WERI-Rb-1 (cell line): Measurements from ENCODE around the gene NPTX1.
A peak's percentile ranks its signal among the peaks of the same experiment; 100 is the strongest.

Experiments
- DNase-seq: peaks from one replicate; pipeline ENCODE4 v3.0.0-alpha.2; 2020
- H3K27ac ChIP-seq: fragments of 250-450 bp; sonication (Bioruptor Pico); 2 replicates; pipeline ENCODE4 v1.5.1; 2020; ENCODE audit warnings: mild to moderate bottlenecking, moderate library complexity
- H3K27me3 ChIP-seq: fragments of 250-450 bp; sonication (Bioruptor Pico); 2 replicates; pipeline ENCODE4 v1.5.1; 2021; ENCODE audit warnings: mild to moderate bottlenecking, low read depth, moderate library complexity; ENCODE audit not compliant: insufficient read depth, severe bottlenecking
- H3K36me3 ChIP-seq: fragments of 250-450 bp; sonication (Bioruptor Pico); 2 replicates; pipeline ENCODE4 v1.5.1; 2020; ENCODE audit warnings: mild to moderate bottlenecking, moderate library complexity
- H3K4me3 ChIP-seq: 2 replicates; pipeline ENCODE4 v1.5.1; 2011; ENCODE audit warnings: low read depth, mild to moderate bottlenecking, control low read depth, low read length
- H3K9me3 ChIP-seq: fragments of 250-450 bp; sonication (Bioruptor Pico); 2 replicates; pipeline ENCODE4 v1.5.1; 2021; ENCODE audit warnings: mild to moderate bottlenecking, moderate library complexity; ENCODE audit not compliant: severe bottlenecking
- TF ChIP-seq, protein P1 (sequence below): IDR thresholded peaks from 2 replicates; pipeline ENCODE4 v1.5.1; 2011; ENCODE audit warnings: low read depth, mild to moderate bottlenecking, control low read depth, inconsistent platforms, low read length

The NPTX1 gene

DNA sequence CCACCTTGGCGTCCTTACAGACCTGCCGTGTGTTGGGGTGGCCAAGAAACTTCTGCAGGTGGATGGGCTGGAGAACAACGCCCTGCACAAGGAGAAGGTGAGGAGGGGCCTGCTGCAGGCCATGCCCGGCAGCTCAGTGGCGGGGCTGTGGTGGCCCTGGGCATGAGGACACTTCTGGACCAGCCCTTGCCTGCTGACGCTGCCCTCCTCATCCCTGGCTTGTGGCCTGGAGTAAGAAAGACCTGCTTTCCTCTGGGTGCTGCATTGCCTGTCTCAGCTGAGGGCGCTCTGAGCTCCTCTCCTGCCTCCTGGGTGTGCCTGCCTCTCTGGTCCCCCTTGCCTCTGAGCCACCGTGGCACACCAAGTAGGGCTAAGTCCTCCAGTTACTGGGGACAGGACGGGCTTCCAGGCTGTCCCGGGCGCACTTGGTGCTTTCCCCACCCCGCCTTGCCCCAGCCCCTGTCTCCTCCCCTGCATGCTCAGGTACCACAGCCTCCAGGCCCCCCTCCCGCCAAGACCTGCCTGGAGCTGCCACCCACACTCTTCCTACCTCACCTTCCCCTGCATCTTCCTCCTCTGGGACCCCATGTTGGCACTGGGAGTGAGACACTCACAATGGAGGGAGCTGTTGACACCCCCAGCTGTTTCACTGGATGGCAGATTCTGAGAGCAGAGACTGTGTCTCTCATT lies 52.7 kb downstream of the NPTX1 start:
- no peak for DNase-seq
- H3K9me3 ChIP-seq = no peaks in the 10 kb centered on the region
- H3K27ac ChIP-seq = no peak overlapping the region
- TF ChIP-seq, protein P1, sequence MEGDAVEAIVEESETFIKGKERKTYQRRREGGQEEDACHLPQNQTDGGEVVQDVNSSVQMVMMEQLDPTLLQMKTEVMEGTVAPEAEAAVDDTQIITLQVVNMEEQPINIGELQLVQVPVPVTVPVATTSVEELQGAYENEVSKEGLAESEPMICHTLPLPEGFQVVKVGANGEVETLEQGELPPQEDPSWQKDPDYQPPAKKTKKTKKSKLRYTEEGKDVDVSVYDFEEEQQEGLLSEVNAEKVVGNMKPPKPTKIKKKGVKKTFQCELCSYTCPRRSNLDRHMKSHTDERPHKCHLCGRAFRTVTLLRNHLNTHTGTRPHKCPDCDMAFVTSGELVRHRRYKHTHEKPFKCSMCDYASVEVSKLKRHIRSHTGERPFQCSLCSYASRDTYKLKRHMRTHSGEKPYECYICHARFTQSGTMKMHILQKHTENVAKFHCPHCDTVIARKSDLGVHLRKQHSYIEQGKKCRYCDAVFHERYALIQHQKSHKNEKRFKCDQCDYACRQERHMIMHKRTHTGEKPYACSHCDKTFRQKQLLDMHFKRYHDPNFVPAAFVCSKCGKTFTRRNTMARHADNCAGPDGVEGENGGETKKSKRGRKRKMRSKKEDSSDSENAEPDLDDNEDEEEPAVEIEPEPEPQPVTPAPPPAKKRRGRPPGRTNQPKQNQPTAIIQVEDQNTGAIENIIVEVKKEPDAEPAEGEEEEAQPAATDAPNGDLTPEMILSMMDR = 0 out of 2 replicates have a peak, but pooled peaks have one; percentile 12
- H3K27me3 ChIP-seq = no peaks in the 10 kb centered on the region
- H3K4me3 ChIP-seq = no peak overlapping the region
- H3K36me3 ChIP-seq = peaks cover 1% of the 10 kb centered on the region

DNA sequence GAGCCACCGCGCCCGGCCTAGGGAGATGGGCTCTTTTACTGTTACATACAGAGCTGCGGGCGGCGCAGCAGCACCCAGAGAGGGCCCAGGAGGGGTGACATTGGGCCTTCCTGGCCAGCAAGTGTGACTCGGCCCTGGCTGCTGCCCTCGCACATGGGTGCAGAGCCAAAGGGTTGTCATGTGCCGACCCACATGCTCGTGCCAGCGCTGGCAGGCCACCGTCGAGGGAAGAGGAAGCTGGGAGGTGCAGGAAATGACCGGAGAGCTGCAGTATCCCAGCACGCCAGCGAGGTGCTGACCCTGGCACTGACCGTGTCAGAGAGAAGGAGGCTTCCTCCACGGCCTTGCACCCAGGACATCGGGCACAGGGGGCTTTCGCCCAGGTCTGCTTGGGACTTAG lies 53.4 kb downstream of the NPTX1 start:
- Histone ChIP-seq H3K27me3 (no peaks in the 10 kb centered on the region), H3K27ac (no peak overlapping the region), H3K9me3 (no peaks in the 10 kb centered on the region), H3K4me3 (no peak overlapping the region), H3K36me3 (peaks cover 8% of the 10 kb centered on the region)
- TF ChIP-seq, protein P1 = no peak
- DNase-seq = no peak

DNA sequence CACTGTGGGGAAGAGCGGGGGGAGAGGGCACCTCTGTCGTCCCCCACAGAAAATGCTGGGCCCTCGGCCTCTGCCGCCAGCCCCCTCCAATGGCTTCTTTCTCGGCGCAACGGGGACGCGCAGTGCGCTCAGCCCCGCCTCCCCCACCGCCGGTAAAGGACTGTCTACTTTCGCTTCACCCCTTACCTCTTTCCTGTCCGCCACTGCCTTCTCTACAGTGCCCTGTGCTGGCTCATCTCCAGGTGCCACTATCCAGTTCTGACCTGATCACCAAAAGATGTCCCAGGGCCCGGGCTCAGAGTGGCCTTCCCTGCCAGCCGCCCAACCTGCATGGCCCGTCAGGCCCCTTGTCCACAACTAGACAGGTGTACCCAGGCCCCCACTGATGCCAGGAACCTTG lies 54.1 kb downstream of the NPTX1 start:
- H3K36me3 ChIP-seq = peaks cover 15% of the 10 kb centered on the region
- no peak for DNase-seq
- no peaks in the 10 kb centered on the region for H3K9me3 ChIP-seq
- no peak overlapping the region; the same call in 1 of the 2 replicates for H3K27ac ChIP-seq
- H3K4me3 ChIP-seq = no peak overlapping the region
- no peaks in the 10 kb centered on the region for H3K27me3 ChIP-seq
- TF ChIP-seq, protein P1 = no peak

DNA sequence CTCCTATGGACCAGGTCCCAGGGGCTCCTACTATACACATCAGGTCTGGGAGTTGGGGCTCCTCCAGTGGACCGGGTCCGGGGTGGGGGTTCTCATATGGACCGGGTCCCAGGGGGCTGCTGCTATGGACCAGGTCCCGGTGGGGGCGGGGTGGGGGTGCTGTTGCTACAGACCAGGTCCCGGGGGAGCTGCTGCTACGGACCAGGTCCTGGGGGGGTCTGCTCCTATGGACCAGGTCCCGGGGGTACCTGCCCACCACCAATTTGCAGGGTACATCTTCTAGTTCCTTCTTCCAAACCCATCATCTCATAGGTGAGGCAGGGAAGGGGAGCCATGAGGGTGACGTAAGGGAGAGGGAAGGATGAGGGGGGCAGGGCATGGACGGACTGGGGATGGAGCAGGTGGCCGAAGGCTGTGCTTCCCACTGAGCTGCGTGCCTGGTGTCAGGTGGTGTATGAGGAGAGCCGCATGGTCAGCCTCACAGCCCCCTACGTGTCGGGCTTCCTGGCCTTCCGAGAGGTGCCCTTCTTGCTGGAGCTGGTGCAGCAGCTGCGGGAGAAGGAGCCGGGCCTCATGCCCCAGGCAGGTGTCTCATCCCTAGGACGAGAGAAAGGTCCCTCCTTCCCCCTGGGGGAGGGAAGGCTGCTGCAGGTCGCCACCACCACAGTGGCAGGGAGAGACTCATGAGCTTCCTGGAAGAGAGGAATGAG lies 54.9 kb downstream of the NPTX1 start:
- Histone ChIP-seq H3K36me3 (peaks cover 21% of the 10 kb centered on the region), H3K27ac (peak overlapping the region; percentile 30), H3K27me3 (no peaks in the 10 kb centered on the region), H3K4me3 (no peak overlapping the region), H3K9me3 (no peaks in the 10 kb centered on the region)
- DNase-seq = peak; percentile 76
- TF ChIP-seq, protein P1 = no peak

DNA sequence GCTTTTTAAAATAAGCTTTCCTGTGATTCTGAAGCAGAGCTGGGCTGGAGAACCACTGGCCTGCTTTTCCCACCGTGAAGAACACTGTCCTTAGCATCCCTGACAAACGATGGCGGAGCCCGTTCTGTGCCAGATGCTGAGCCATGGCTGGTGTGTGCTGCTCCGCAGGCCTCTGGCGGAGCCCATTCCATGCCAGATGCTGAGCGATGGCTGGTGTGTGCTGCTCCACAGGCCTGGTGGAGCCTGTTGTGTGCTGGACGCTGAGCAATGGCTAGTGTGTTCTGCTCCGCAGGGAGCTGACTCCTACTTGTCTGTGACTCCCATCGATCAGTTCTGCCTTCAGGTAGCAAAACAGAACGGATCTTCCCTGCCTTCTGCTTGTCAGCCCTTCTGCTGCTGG lies 57.2 kb downstream of the NPTX1 start:
- H3K27me3 ChIP-seq = no peaks in the 10 kb centered on the region
- TF ChIP-seq, protein P1 = no peak
- H3K4me3 ChIP-seq = no peak overlapping the region
- no peaks in the 10 kb centered on the region for H3K9me3 ChIP-seq
- DNase-seq = no peak
- H3K27ac ChIP-seq = no peak overlapping the region
- peaks cover 26% of the 10 kb centered on the region for H3K36me3 ChIP-seq
